NT2/D1 (cell line): ENCODE results near the gene CCDC91.

ENCODE experiments used
- DNase-seq: peaks from one replicate; pipeline ENCODE4 v3.0.0-alpha.2; 2011; ENCODE audit warnings: low read depth, low spot score
- H3K27me3 ChIP-seq: 2 replicates; pipeline ENCODE4 v1.6.0; 2011; ENCODE audit warnings: mild to moderate bottlenecking; ENCODE audit not compliant: insufficient read length, insufficient read depth
- H3K36me3 ChIP-seq: 2 replicates; pipeline ENCODE4 v1.6.1; 2011; ENCODE audit warnings: mild to moderate bottlenecking, low read length, mixed read lengths; ENCODE audit not compliant: insufficient read depth, insufficient read length
- H3K4me1 ChIP-seq: 2 replicates; pipeline ENCODE4 v1.5.1; 2011; ENCODE audit not compliant: insufficient read depth, insufficient read length
- H3K4me3 ChIP-seq: 2 replicates; pipeline ENCODE4 v1.5.1; 2011; ENCODE audit warnings: low read depth; ENCODE audit not compliant: insufficient read length
- H3K9ac ChIP-seq: 2 replicates; pipeline ENCODE4 v1.6.0; 2011; ENCODE audit warnings: low read depth; ENCODE audit not compliant: insufficient read length
- H3K9me3 ChIP-seq: 2 replicates; pipeline ENCODE4 v1.5.1; 2011; ENCODE audit warnings: mild to moderate bottlenecking, low read length; ENCODE audit not compliant: insufficient read depth
- SUZ12 ChIP-seq: IDR thresholded peaks from 2 replicates; pipeline ENCODE4 v1.6.1; 2011; ENCODE audit not compliant: insufficient read length, insufficient read depth; ENCODE audit errors: extremely low read depth
- YY1 ChIP-seq: IDR thresholded peaks from 2 replicates; pipeline ENCODE4 v1.6.1; 2011; ENCODE audit not compliant: insufficient read length, insufficient read depth
- ZNF274 ChIP-seq: IDR thresholded peaks from 2 replicates; pipeline ENCODE4 v1.6.1; 2011; ENCODE audit warnings: mild to moderate bottlenecking, low read depth, low read length

The CCDC91 gene

GRCh38 chr12:28575593-28576205, 385.4 kb downstream of the CCDC91 start:
- no peaks in the 10 kb centered on the region for H3K36me3 ChIP-seq
- DNase-seq: no peak
- no peaks in the 10 kb centered on the region for H3K27me3 ChIP-seq
- H3K4me3 ChIP-seq: no peak overlapping the region
- H3K9me3 ChIP-seq: no peaks in the 10 kb centered on the region
- no peak for TF ChIP-seq ZNF274
- no peak for TF ChIP-seq SUZ12
- no peak for TF ChIP-seq YY1
- no peaks in the 10 kb centered on the region for H3K4me1 ChIP-seq
- H3K9ac ChIP-seq: no peak overlapping the region

GRCh38 chr12:28578361-28578760, 388.1 kb downstream of the CCDC91 start:
- no peak for TF ChIP-seq SUZ12
- no peak for TF ChIP-seq ZNF274
- no peak for TF ChIP-seq YY1
- H3K4me1 ChIP-seq: no peaks in the 10 kb centered on the region
- no peaks in the 10 kb centered on the region for H3K27me3 ChIP-seq
- no peaks in the 10 kb centered on the region for H3K36me3 ChIP-seq
- H3K4me3 ChIP-seq: no peak overlapping the region
- no peak overlapping the region for H3K9ac ChIP-seq
- no peaks in the 10 kb centered on the region for H3K9me3 ChIP-seq
- DNase-seq: no peak

GRCh38 chr12:28578833-28579252, 388.6 kb downstream of the CCDC91 start:
- Histone ChIP-seq H3K36me3 (no peaks in the 10 kb centered on the region), H3K27me3 (no peaks in the 10 kb centered on the region), H3K9ac (no peak overlapping the region), H3K9me3 (no peaks in the 10 kb centered on the region), H3K4me3 (no peak overlapping the region), H3K4me1 (no peaks in the 10 kb centered on the region)
- DNase-seq: no peak
- TF ChIP-seq ZNF274 (no peak), YY1 (no peak), SUZ12 (no peak)

- no peaks in the 10 kb centered on the region for H3K36me3 ChIP-seq
Observed at GRCh38 chr12:28582672-28583376, 392.6 kb downstream of the CCDC91 start.

DNA sequence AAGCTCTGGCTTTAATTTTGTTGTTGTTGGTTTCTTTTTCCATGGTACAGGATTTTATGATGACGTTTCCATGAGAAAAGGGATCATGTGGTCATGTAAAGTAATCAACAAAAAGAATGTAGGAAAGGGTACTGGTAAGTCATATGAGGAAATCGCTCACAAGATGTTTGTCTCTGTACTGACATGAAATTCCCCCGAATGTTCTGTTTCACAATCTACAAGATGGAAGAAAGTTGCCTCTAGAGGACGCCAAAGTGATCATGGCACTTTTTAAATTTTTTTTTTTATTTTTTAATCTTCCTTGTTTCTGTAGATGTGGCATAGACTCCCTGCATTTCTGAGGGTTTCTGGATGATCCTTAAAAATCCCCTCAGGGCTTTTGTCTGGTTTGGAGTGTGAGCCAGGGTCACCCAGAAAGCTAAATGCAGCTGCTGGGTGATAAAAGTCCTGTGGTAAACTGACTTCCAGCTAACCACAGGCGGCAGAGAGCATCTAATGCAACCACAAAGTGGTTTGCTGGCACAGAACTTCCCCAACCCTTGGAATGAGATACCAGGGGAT, 393.5 kb downstream of the CCDC91 start:
- H3K36me3 ChIP-seq: no peaks in the 10 kb centered on the region
- H3K27me3 ChIP-seq: no peaks in the 10 kb centered on the region
- TF ChIP-seq ZNF274 (no peak), YY1 (no peak), SUZ12 (no peak)
- DNase-seq: no peak
- no peak overlapping the region for H3K4me3 ChIP-seq
- H3K9ac ChIP-seq: no peak overlapping the region
- H3K4me1 ChIP-seq: no peaks in the 10 kb centered on the region
- H3K9me3 ChIP-seq: no peaks in the 10 kb centered on the region

More at GRCh38 chr12:28582672-28583376, 392.6 kb downstream of the CCDC91 start:
- Histone ChIP-seq H3K9me3 (no peaks in the 10 kb centered on the region), H3K4me3 (no peak overlapping the region), H3K9ac (no peak overlapping the region), H3K4me1 (no peaks in the 10 kb centered on the region), H3K27me3 (no peaks in the 10 kb centered on the region)
- DNase-seq: no peak
- no peak for TF ChIP-seq YY1
- no peak for TF ChIP-seq ZNF274
- no peak for TF ChIP-seq SUZ12

DNA sequence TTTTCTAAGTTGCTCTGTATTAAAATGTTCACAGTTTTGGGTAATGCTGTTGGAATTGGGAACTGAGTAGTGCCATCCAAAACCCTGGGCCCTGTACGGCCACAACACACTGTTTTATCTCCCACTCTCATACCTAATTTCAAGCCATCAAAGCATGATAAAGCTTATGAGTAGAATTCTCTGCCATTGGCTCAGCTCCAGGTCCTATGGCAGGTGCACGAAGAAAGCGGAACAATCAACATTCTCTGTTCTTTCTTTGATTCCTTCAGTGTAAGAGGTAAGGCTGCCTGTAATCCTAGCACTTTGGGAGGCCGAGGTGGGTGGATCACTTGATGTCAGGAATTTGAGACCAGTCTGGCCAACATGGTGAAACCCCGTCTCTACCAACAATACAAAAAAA, 394.9 kb downstream of the CCDC91 start:
- Histone ChIP-seq H3K36me3 (no peaks in the 10 kb centered on the region), H3K4me1 (no peaks in the 10 kb centered on the region), H3K9ac (no peak overlapping the region), H3K4me3 (no peak overlapping the region), H3K27me3 (no peaks in the 10 kb centered on the region), H3K9me3 (no peaks in the 10 kb centered on the region)
- no peak for DNase-seq
- TF ChIP-seq SUZ12 (no peak), ZNF274 (no peak), YY1 (no peak)

DNA sequence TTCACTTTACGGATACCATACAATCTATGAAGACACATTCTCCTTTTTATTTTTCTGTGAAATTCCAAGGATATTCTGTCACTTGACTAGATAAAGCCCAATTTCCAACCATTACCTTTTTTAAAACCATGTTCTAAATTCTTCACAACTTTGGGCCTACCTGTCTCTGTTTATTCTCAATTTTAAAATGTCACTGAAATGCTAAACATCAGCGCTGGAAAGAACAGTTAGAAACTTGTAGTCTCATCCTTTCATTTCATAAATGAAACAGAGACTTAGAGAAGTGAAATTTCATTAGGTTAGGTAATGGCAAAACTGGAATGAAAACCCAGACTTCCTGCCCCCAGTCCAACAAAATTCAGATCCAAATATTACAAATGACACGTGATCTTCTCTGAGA, 396.2 kb downstream of the CCDC91 start:
- H3K4me3 ChIP-seq: no peak overlapping the region
- no peaks in the 10 kb centered on the region for H3K9me3 ChIP-seq
- H3K27me3 ChIP-seq: no peaks in the 10 kb centered on the region
- H3K36me3 ChIP-seq: no peaks in the 10 kb centered on the region
- no peak overlapping the region for H3K9ac ChIP-seq
- no peaks in the 10 kb centered on the region for H3K4me1 ChIP-seq
- TF ChIP-seq SUZ12 (no peak), ZNF274 (no peak), YY1 (no peak)
- DNase-seq: no peak
